ENCODE data around the gene PGM5. TPM values are rescaled to one million over a fixed set of nuclear protein-coding genes. Genes with fewer than 3 reads are reported as not detected.
A peak's percentile ranks its signal among the peaks of the same experiment; 100 is the strongest.

PGM5 gene
- total and polyA plus RNA-seq, 2 of the 8 experiments (the other 6 are each of a cell fraction or from before 2014, with no cell fraction given): not detected

DNA sequence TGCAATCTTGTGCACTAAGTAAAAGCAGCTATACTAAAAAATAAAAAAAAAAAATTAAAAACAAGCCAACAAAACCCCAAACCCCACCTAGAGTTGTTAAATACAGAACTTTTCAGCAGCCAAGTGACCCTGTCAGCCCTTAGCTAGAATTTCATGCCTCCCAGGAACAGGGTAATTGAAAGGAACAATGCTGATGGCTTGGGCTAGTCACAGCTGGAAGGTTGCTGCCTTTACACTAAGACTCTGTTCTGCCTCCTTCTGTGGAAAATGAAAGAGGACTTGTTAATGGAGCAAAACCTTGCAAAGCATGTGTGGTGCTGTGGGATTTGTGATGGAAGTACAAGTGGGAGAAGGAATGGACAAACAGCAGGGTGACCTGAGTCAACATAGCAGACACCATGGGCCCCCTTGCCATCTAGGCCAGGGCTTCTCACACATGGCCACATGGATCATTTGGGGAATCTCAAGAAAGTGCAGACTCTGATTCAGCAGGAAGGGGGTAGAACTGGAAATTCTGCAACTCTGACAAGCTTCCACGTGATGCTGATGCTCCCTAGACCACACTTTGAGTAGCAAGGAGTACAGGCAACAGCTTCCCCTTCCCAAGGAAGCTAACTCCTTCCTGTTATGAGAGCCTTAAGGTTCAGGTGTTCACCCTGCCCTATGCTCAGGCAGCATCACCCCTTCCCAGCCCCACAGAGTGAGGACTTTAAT, 199.2 kb downstream of the PGM5 start:
- peaks cover 0 to 6% (median 0%) of the 10 kb centered on the region in 4 experiments; a peak in 2 of 7 replicates for H3K27me3 ChIP-seq (replicated peaks in 1 of 4; ENCODE audit: control insufficient read depth in 3 of 4, extremely low read depth in 1 of 4, insufficient read depth in 3 of 4, low read length in 3 of 4)
- ChIA-PET CTCF (ENCODE audit: partially characterized antibody) (interaction anchor here (0.7 to 2.5 kb wide), 6 partner anchors 12 to 212 kb away, joined by 3 to 10 read pairs (median 7); partner anchors contain the start of gene TMEM252), POLR2A (ENCODE audit: partially characterized antibody) (no interaction called here)
- TF ChIP-seq JUND (IDR thresholded peaks at IDR 0.05; ENCODE audit: low read length) (no peak), HDAC6 (IDR thresholded peaks at IDR 0.05; ENCODE audit: low read depth, low read length) (no peak), CBX8 (IDR thresholded peaks at IDR 0.05; ENCODE audit: borderline replicate concordance, low read depth, low read length) (no peak), NANOG (IDR thresholded peaks at IDR 0.05; ENCODE audit: insufficient read depth, low read depth, low read length, poor library complexity, severe bottlenecking) (no peak), TEAD4 (IDR thresholded peaks at IDR 0.05; ENCODE audit: low read depth, low read length) (no peak), CHD2 (IDR thresholded peaks at IDR 0.05; ENCODE audit: low read length) (no peak), RFX5 (IDR thresholded peaks at IDR 0.05; ENCODE audit: borderline replicate concordance, low read depth, low read length) (no peak)
- TF ChIP-seq, protein P1, sequence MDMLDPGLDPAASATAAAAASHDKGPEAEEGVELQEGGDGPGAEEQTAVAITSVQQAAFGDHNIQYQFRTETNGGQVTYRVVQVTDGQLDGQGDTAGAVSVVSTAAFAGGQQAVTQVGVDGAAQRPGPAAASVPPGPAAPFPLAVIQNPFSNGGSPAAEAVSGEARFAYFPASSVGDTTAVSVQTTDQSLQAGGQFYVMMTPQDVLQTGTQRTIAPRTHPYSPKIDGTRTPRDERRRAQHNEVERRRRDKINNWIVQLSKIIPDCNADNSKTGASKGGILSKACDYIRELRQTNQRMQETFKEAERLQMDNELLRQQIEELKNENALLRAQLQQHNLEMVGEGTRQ (IDR thresholded peaks at IDR 0.05; ENCODE audit: low read length): no peak
- TF ChIP-seq, protein P2, sequence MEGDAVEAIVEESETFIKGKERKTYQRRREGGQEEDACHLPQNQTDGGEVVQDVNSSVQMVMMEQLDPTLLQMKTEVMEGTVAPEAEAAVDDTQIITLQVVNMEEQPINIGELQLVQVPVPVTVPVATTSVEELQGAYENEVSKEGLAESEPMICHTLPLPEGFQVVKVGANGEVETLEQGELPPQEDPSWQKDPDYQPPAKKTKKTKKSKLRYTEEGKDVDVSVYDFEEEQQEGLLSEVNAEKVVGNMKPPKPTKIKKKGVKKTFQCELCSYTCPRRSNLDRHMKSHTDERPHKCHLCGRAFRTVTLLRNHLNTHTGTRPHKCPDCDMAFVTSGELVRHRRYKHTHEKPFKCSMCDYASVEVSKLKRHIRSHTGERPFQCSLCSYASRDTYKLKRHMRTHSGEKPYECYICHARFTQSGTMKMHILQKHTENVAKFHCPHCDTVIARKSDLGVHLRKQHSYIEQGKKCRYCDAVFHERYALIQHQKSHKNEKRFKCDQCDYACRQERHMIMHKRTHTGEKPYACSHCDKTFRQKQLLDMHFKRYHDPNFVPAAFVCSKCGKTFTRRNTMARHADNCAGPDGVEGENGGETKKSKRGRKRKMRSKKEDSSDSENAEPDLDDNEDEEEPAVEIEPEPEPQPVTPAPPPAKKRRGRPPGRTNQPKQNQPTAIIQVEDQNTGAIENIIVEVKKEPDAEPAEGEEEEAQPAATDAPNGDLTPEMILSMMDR (IDR thresholded peaks at IDR 0.05; ENCODE audit: control extremely low read depth in 1 of 3, insufficient read depth in 1 of 3, low read depth in 1 of 3, low read length in 3 of 3): no peak
- H2BK120ac ChIP-seq (replicated peaks; ENCODE audit: low read depth, low read length): no peak overlapping the region
- no peak overlapping the region for H2AFZ ChIP-seq (ENCODE audit: low read length)
- no peaks in the 10 kb centered on the region for H4K20me1 ChIP-seq (replicated peaks in 1 of 2; ENCODE audit: control insufficient read depth in 1 of 2, insufficient read depth in 2 of 2, low read length in 2 of 2)
- H3K4me2 ChIP-seq (ENCODE audit: insufficient read depth in 1 of 2, low read depth in 2 of 2, low read length in 2 of 2): no peak overlapping the region
- no peak overlapping the region for H3K4me3 ChIP-seq (ENCODE audit: extremely low read depth in 1 of 4, insufficient read depth in 2 of 4, low read depth in 3 of 4, low read length in 4 of 4)
- no peak overlapping the region for H2BK5ac ChIP-seq (ENCODE audit: low read depth, low read length)
- no peak overlapping the region for H3K56ac ChIP-seq (replicated peaks; ENCODE audit: insufficient read length, low read depth, low read length)
- peaks cover 0 to 8% (median 5%) of the 10 kb centered on the region in 4 experiments; a peak in 4 of 7 replicates for H3K4me1 ChIP-seq (replicated peaks in 1 of 4; ENCODE audit: control insufficient read depth in 3 of 4, insufficient read depth in 4 of 4, low read length in 3 of 4)
- H4K8ac ChIP-seq (ENCODE audit: extremely low read depth, insufficient read depth, low read length): no peak overlapping the region
- no peak overlapping the region for H3K23ac ChIP-seq (ENCODE audit: insufficient read length)
- no peak overlapping the region for H2BK20ac ChIP-seq (ENCODE audit: low read length)
- no peaks in the 10 kb centered on the region for H3K23me2 ChIP-seq (ENCODE audit: low read depth, low read length)
- DNase-seq (ENCODE audit: low read depth in 1 of 2, low spot score in 2 of 2) (no peak), FAIRE-seq (no peak)
- H2AK5ac ChIP-seq (ENCODE audit: low read depth, low read length): 0 out of 2 replicates have a peak overlapping the region, but pooled peaks have one; percentile 41
- no peak overlapping the region for H2BK12ac ChIP-seq (ENCODE audit: low read depth, low read length)
- no peaks in the 10 kb centered on the region for H3K36me3 ChIP-seq (ENCODE audit: control insufficient read depth in 2 of 4, insufficient read depth in 4 of 4, low read length in 3 of 4)
- H3K18ac ChIP-seq (ENCODE audit: extremely low read depth, low read length): no peak overlapping the region
- H3K14ac ChIP-seq (ENCODE audit: insufficient read length): no peak overlapping the region
- H3K9me3 ChIP-seq (ENCODE audit: insufficient read depth in 2 of 2, low read depth in 1 of 2, low read length in 1 of 2): no peaks in the 10 kb centered on the region
- no peak overlapping the region for H4K91ac ChIP-seq (replicated peaks; ENCODE audit: insufficient read length, low read length)
- H2BK15ac ChIP-seq (ENCODE audit: low read length): peak overlapping the region; percentile 7; the same call in 1 of the 2 replicates
- no peak overlapping the region for H3K9ac ChIP-seq (replicated peaks in 1 of 4; ENCODE audit: extremely low read depth in 1 of 4, low read depth in 3 of 4, low read length in 3 of 4)
- no peak overlapping the region for H3K4ac ChIP-seq (replicated peaks; ENCODE audit: insufficient read length, low read depth, low read length)
- H3K79me1 ChIP-seq (ENCODE audit: low read depth, low read length): no peaks in the 10 kb centered on the region
- H4K5ac ChIP-seq (ENCODE audit: insufficient read length, low read depth, low read length): no peak overlapping the region
- H3K27ac ChIP-seq (ENCODE audit: low read depth, low read length): no peak overlapping the region
- 67% methylated on average over 1 of the region's 1 CpG; no CpG with 5 or more reads in 1 of the 2 experiments for WGBS, 2 experiments (ENCODE audit: extremely low coverage in 1 of 2, insufficient coverage in 1 of 2, insufficient read length in 1 of 2, insufficient replicate concordance in 2 of 2, low coverage in 1 of 2, low lambda C conversion rate in 2 of 2, missing lambda C conversion rate in 1 of 2)
- no peaks in the 10 kb centered on the region for H3K79me2 ChIP-seq (ENCODE audit: control insufficient read depth in 1 of 2, insufficient read depth in 2 of 2, low read length in 2 of 2)
